Adrenal gland (tissue), 12 donors: Measurements from ENCODE around the gene ITCH. TPM values are rescaled to one million over a fixed set of nuclear protein-coding genes. Genes with fewer than 3 reads are reported as not detected.

Experiments used
- DNase-seq, 7 donors: peaks; one replicate each; pipeline ENCODE4 v3.0.0-alpha.2; 2019 to 2020
- H3K27ac ChIP-seq, 5 donors: fragments of 200-600 bp; sonication (generic) in 4 of 5; 1 replicate in 3 of 5; 2 replicates in 2 of 5; pipeline versions ENCODE4 v1.5.1 to v1.8.0; 2016 to 2020; ENCODE audit warnings: mild to moderate bottlenecking in 1 of 5
- H3K27me3 ChIP-seq: fragments of 200-600 bp; 2 replicates; pipeline ENCODE4 v1.8.0; 2021
- H3K36me3 ChIP-seq, 2 donors: fragments of 200-600 bp; replicated peaks in 1 of 2; 1 replicate in 1 of 2; 2 replicates in 1 of 2; pipeline versions ENCODE4 v1.5.1 to v1.8.0; 2018 to 2022
- H3K4me1 ChIP-seq, 2 donors: fragments of 200-600 bp; replicated peaks in 1 of 2; 1 replicate in 1 of 2; 2 replicates in 1 of 2; pipeline versions ENCODE4 v1.5.1 to v1.8.0; 2018 to 2021
- H3K4me3 ChIP-seq, 4 donors: fragments of 200-600 bp; sonication (generic) in 3 of 4; one replicate each; pipeline ENCODE4 v1.5.1; 2016 to 2018
- H3K9me3 ChIP-seq, 3 donors: fragments of 200-600 bp; sonication (generic) in 1 of 3; replicated peaks in 1 of 3; 1 replicate in 2 of 3; 2 replicates in 1 of 3; pipeline versions ENCODE4 v1.5.1 to v1.8.0; 2016 to 2021
- POLR2A ChIP-seq, 2 donors: fragments of 450-650 bp; IDR thresholded peaks; one replicate each; pipeline ENCODE4 v1.6.1; 2017; ENCODE audit warnings: antibody characterized with exemption in 2 of 2, mild to moderate bottlenecking in 2 of 2, moderate library complexity in 1 of 2
- WGBS, 4 donors: extraction: QIAGEN DNeasy Blood & Tissue Kit in 2 of 4; methylation state at CpG; one replicate each; pipeline versions ENCODE4 v1.1.5 to v1.1.7; 2013 to 2017; 5-methylcytosine and 5-hydroxymethylcytosine counted together
- intact Hi-C, 2 donors: fragments of 100-400 bp; cut with DNase I; formaldehyde crosslinking; loops; one replicate each; pipeline versions ENCODE4 v1.14.1 to v1.15.0; 2022 to 2023
- polyA plus RNA-seq, 3 donors: library from polyadenylated mRNA; stranded (reverse); fragments of 200-250 nt in 2 of 3; fragments of 350-450 nt in 1 of 3; fragmentation: Illumina TruSeq in 1 of 3; extraction: RNeasy Lipid Tissue Mini Kit (QIAGEN cat#74804) in 1 of 3; gene quantifications; one replicate each; pipeline ENCODE4 v1.2.3, GENCODE V29; 2013 to 2014
- total RNA-seq, 9 donors: library from RNA; depleted of rRNA in 4 of 9; stranded (reverse); fragments of >200 nt in 4 of 9; fragments of 120-200 nt in 1 of 9; fragmentation: NEBNext Ultra II Directional in 1 of 9; extraction: Animal tissue kit (Norgen Biotek cat#: 25700) in 1 of 9; gene quantifications; one replicate each; pipeline versions ENCODE4 v1.1.0 to v1.2.4, GENCODE V29; 2013 to 2023
- TF ChIP-seq, protein P1 (sequence below), 6 experiments: fragments of 450-650 bp in 4 of 6; fragments of 200-600 bp in 2 of 6; sonication (generic) in 1 of 6; IDR thresholded peaks; 1 replicate in 5 of 6; 2 replicates in 1 of 6; pipeline versions ENCODE4 v1.5.1 to v1.8.0; 2016 to 2021; ENCODE audit warnings: antibody characterized with exemption in 6 of 6, mild to moderate bottlenecking in 2 of 6, moderate library complexity in 1 of 6
- donor health status: healthy with polysubstance abuse.
- donor health status: Bipolar disorder and iron deficiency.
- donor health status: DM: yes; HTN: yes; CAD: no.
- donor health status: DM: no; HTN: no; CAD: no.
- donor health status: DM: no; HTN: no; CAD: no.
- donor health status: DM: yes; HTN: yes; CAD: no.

The ITCH gene
- total and polyA plus RNA-seq, 12 donors = 5.8 to 67.6 (median 52.7) TPM

DNA sequence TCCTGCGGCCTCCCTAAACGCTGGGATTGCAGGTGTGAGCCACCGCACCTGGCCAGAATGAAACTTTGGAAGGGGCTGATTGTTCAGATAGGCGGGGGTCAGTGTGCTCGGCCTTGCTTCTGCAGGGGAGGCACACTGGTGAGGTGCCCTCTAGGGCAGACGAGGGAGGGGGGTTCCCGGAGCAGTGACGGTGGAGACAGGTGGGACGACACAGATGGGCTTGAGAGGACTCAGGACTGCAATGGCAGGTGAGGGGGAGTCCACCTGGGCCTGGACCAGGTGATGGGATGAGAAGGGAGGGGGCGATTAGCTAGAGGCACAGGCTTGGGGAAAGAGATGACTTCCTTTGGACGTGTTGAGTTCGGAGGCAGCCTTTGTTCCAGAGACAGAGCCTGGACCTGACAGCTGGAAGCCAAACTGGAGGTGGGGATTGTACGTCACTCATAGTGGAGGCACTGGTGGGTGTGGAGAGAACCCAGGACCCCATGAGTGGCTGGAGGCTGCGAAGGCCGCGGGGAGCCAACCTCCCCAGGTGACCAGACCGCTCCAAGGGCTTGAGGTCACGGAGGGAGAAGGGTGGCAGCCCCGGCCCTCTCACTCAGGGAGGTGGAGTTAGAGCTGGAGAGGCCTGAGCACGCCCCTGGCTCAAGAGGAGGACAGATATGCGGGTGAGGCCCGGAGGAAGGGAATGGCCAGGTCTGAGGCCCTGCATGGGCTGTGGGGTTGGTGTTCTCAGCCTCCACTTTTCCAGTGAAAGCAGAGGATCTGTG is 185.0 kb downstream of the ITCH start:
- H3K4me3 ChIP-seq = no peak overlapping the region
- no peak for DNase-seq
- intact Hi-C loops = no loop called here
- WGBS, 4 donors = 89 to 96% (median 92%) methylated on average over 21 to 22 of the region's 22 CpGs
- no peak for TF ChIP-seq POLR2A (IDR thresholded peaks at IDR 0.05)
- TF ChIP-seq, protein P1, sequence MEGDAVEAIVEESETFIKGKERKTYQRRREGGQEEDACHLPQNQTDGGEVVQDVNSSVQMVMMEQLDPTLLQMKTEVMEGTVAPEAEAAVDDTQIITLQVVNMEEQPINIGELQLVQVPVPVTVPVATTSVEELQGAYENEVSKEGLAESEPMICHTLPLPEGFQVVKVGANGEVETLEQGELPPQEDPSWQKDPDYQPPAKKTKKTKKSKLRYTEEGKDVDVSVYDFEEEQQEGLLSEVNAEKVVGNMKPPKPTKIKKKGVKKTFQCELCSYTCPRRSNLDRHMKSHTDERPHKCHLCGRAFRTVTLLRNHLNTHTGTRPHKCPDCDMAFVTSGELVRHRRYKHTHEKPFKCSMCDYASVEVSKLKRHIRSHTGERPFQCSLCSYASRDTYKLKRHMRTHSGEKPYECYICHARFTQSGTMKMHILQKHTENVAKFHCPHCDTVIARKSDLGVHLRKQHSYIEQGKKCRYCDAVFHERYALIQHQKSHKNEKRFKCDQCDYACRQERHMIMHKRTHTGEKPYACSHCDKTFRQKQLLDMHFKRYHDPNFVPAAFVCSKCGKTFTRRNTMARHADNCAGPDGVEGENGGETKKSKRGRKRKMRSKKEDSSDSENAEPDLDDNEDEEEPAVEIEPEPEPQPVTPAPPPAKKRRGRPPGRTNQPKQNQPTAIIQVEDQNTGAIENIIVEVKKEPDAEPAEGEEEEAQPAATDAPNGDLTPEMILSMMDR (IDR thresholded peaks at IDR 0.05) = no peak
- no peaks in the 10 kb centered on the region for H3K4me1 ChIP-seq
- H3K27me3 ChIP-seq = no peaks in the 10 kb centered on the region
- H3K9me3 ChIP-seq = no peaks in the 10 kb centered on the region
- no peak overlapping the region for H3K27ac ChIP-seq
- H3K36me3 ChIP-seq = no peaks in the 10 kb centered on the region

DNA sequence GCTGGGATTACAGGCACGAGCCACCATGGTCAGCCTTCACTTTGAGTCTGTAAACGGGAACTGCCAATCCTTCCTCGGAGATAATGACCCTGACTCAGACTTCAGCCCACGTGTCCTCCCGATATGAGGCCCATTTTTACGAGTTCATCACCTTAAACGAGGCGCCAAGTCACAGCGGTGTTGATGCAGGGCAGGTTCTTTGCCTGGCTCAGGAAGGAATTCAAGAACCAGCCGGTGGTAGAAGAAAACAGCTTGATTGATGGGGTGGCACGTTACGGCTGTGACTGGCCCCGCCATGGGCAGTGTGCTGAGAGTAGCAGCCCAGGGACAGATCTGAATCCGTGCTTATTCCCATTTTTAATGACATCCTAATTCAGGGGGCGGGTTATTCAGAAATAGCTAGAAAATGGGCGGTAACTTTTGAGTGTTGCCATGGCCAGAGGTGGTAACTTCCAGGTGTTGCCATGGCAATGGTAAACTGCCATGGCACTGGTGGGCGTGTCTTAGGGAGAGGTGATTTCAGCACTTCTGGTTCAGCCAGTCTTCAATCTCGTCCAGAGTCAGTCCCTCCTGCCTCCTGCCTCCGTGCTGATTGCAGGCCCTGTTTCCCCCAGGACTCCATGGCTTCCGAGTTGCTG is 186.3 kb downstream of the ITCH start:
- no peak for DNase-seq
- no peak for TF ChIP-seq POLR2A (IDR thresholded peaks at IDR 0.05)
- TF ChIP-seq, protein P1 (IDR thresholded peaks at IDR 0.05) = no peak
- Histone ChIP-seq H3K9me3 (no peaks in the 10 kb centered on the region), H3K27me3 (no peaks in the 10 kb centered on the region), H3K4me1 (no peaks in the 10 kb centered on the region), H3K27ac (no peak overlapping the region), H3K4me3 (no peak overlapping the region), H3K36me3 (no peaks in the 10 kb centered on the region)
- 64 to 74% (median 69%) methylated on average over 19 to 20 of the region's 20 CpGs for WGBS, 4 donors
- intact Hi-C loops = no loop called here

DNA sequence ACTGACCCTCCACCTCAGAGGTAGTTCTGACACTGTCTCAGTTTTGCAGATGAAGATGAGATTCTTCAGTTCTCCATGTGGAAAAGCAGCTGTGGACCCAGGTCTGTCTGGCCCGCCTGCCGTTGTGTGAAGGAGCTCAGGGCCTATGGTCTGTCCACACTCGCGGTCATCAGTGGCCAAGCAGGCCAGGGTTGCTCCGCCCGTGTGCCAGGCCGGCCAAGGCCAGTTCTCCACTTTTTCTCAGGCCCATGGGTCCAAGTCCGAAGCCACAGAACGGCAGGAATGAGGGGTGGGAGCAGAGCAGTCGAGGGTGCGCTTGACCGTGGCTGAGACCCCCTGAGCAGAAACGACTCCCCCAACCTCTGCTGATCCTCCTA is 186.8 kb downstream of the ITCH start:
- H3K27ac ChIP-seq = no peak overlapping the region
- no peaks in the 10 kb centered on the region for H3K9me3 ChIP-seq
- H3K36me3 ChIP-seq = no peaks in the 10 kb centered on the region
- intact Hi-C loops = no loop called here
- H3K4me1 ChIP-seq = no peaks in the 10 kb centered on the region
- DNase-seq = no peak
- TF ChIP-seq POLR2A (IDR thresholded peaks at IDR 0.05) = no peak
- TF ChIP-seq, protein P1 (IDR thresholded peaks at IDR 0.05) = no peak
- H3K4me3 ChIP-seq = no peak overlapping the region
- no peaks in the 10 kb centered on the region for H3K27me3 ChIP-seq
- WGBS, 4 donors = 90 to 100% (median 95%) methylated on average over 2 to 13 of the region's 13 CpGs

DNA sequence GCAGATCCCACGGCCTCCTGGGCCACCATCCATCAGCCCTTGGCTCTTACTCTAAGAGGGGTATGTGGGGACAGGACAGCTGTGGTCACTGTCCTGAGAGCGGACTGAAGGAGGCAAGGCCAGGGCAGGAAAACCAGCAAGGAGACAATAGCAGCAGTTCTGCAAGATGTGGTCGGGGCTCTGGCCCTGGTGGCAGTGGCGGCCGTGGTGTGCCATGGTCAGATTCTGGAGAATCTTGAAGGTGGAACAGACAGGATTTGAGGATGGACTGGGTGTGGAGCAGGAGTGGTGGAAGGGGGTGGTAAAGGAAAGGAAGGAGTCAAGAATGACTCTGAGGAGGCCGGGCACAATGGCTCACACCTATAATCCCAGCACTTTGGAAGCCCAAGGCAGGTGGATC is 189.5 kb downstream of the ITCH start:
- Histone ChIP-seq H3K27ac (no peak overlapping the region), H3K27me3 (no peaks in the 10 kb centered on the region), H3K4me1 (peaks cover 0 to under 1% of the 10 kb centered on the region in 2 donors), H3K36me3 (no peaks in the 10 kb centered on the region), H3K4me3 (no peak overlapping the region), H3K9me3 (no peaks in the 10 kb centered on the region)
- WGBS, 4 donors = 90 to 96% (median 95%) methylated on average over 5 to 6 of the region's 6 CpGs
- DNase-seq = no peak
- TF ChIP-seq POLR2A (IDR thresholded peaks at IDR 0.05) = no peak
- TF ChIP-seq, protein P1 (IDR thresholded peaks at IDR 0.05) = no peak
- intact Hi-C loops = no loop called here
